GM19240 (cell line): ENCODE data around the gene SPATA2L.

Experiments
- DNase-seq: peaks from one replicate; pipeline ENCODE4 v3.0.0; 2011; ENCODE audit warnings: low spot score; ENCODE audit not compliant: insufficient read length

SPATA2L gene

DNA sequence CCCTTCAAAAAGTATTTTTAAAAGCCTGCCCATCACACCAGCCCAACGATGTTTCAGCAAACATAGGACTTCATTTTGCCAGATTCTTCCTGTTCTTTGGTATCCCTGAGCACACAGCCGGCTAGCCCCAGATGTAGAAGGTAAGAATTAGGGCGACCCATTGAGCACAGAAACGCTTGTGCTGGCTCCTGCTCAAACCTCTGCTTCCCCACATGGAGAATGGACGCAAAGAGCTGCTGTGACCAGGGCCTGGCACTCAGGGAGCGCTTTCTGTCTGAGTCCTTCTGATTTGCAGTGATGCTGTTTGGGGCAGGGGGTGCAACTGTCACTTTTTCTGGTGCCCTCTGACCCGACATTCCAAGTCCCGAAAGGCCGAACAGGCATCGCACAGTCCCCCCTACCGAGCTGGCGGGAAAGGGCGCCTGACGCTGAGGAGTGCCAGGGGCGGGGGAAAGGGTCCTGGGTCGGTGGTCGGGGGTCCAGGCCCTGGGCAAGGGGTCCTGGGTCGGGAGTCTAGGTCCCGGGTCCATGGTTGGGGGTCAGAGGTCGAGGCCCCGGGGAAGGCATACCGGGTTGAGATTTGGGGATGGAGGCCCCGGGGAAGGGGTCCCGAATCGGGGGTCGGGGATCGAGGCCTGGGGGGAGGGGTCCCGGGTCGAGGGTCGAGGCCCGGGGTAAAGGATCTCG is 44.9 kb downstream of the SPATA2L start:
- DNase-seq: no peak

DNA sequence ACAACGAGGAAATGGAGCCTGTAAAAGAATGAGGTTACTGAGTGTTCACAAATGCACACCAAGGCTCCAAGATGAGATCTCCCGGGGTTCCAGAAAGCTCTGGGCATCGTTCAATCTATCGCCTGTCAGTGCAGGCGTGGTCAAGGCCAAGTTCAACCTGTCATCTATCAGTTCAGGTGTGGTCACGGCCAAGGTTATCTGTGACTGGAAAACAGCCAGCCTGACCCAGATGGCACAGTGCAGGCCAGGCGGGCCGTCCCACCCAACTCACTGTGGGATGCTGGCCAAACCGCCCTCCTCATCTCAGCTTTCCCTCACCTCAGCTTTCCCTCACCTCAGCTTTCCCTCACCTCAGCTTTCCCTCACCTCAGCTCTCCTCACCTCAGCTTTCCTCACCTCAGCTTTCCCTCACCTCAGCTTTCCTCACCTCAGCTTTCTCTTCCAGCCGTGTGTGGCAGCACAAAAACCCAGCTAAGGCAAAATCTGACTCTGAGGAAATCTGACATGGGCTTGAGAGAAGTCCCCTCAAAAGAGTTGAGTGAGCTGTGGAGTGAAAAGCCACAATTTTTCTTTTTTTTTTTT is 46.4 kb downstream of the SPATA2L start:
- no peak for DNase-seq

DNA sequence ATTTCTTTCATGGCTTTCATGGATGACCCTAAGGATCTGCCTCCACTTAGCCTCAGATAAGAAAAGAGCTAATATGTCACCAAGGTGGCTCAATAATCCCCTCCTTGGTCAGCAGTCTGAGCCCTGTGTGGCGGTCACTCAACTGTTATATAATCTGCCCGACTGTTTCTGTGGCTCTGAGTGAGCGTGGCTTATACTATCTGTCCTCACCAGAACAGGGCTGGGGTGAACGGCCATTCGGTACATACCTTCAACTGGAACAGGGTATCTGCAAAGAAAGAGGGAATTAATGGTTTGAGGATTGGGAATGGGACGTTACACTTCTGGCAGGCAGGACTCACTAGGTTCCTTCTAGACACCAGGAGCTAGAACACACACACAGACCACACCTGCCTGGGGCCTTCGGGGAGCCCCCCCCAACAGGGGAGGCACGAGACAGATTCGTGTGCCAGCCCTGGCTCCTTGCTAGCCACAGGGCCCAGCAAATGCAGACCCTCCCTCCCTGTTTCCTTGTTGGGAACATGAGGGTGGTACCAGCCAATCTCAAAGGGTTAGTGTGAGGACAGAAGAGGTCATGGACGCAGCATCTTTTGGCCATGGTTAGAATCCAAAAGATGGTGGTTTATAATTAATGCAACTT is 47.7 kb downstream of the SPATA2L start:
- DNase-seq: no peak

DNA sequence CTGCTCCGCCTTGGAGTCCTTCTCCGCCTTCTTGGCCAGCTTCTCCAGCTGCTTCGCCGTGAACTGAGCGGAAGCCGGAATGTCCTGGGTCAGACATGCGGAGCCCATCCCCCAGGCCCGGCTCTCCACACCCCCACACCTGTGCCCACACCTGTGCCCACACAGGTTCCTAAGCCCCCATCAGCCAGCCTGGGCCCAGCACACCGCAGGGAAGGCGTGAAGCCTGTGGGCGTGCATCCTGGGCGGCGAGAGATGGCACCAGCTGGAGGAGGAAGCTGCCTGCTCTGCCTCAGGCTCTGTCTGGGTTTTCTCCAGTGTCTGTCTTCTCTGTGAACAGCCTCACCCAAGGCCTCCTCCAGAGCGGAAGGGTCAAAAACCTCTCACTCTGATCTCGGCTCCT is 49.9 kb downstream of the SPATA2L start:
- no peak for DNase-seq

DNA sequence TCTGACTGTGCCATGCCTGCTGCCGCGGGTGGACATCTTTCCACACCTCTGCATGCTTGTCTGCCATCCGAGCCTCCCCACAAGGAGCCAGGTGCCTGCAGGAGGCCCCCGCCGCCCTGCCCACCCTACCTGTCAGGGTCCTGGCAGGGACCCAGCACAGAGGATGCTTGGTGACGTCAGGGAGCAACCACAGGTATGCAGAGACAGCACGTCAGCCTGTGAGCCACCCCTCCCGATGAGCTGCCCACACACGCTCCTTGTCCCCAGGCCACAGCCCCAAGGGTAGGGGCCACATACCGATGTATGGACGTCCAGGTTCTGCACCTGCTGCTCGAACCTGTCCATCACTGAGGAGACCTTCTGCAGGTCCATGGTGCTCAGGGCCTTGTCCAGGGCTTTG is 54.6 kb downstream of the SPATA2L start:
- DNase-seq: no peak
